Stomach (tissue), 9 donors: Measurements from ENCODE around the gene RRP9. TPM values are rescaled to one million over a fixed set of nuclear protein-coding genes. Genes with fewer than 3 reads are reported as not detected.

Source experiments
- DNase-seq, 2 donors: peaks; one replicate each; pipeline versions ENCODE4 v3.0.0 to v3.0.0-alpha.2; 2013 to 2019
- H3K27ac ChIP-seq, 5 donors: fragments of 200-600 bp in 4 of 5; sonication (generic) in 4 of 5; one replicate each; pipeline ENCODE4 v1.5.1; 2013 to 2019; ENCODE audit warnings: mild to moderate bottlenecking in 1 of 5, moderate library complexity in 1 of 5
- H3K27me3 ChIP-seq, 3 donors: fragments of 200-600 bp; sonication (generic); one replicate each; pipeline ENCODE4 v1.5.1; 2017 to 2019; ENCODE audit warnings: mixed run types in 1 of 3
- H3K36me3 ChIP-seq, 4 donors: fragments of 200-600 bp; sonication (generic); 1 replicate in 3 of 4; 2 replicates in 1 of 4; pipeline ENCODE4 v1.5.1; 2016 to 2019
- H3K4me1 ChIP-seq, 4 donors: fragments of 200-600 bp; sonication (generic); one replicate each; pipeline ENCODE4 v1.5.1; 2016 to 2019
- H3K4me3 ChIP-seq, 4 donors: fragments of 200-600 bp; sonication (generic) in 3 of 4; one replicate each; pipeline ENCODE4 v1.5.1; 2016 to 2019; ENCODE audit warnings: mild to moderate bottlenecking in 1 of 4
- H3K9me3 ChIP-seq, 4 donors: fragments of 200-600 bp; sonication (generic); one replicate each; pipeline ENCODE4 v1.5.1; 2016 to 2019
- EP300 ChIP-seq: sonication (generic); formaldehyde crosslinking; IDR thresholded peaks from one replicate; pipeline ENCODE4 v1.6.1; 2017; ENCODE audit warnings: antibody characterized with exemption
- POLR2A ChIP-seq, 4 donors: fragments of 450-650 bp; IDR thresholded peaks; one replicate each; pipeline ENCODE4 v1.6.1; 2016; ENCODE audit warnings: antibody characterized with exemption in 4 of 4, control low read depth in 2 of 4, mild to moderate bottlenecking in 1 of 4, moderate library complexity in 1 of 4
- POLR2AphosphoS5 ChIP-seq, 3 donors: sonication (generic); formaldehyde crosslinking; IDR thresholded peaks; one replicate each; pipeline ENCODE4 v1.6.1; 2016; ENCODE audit warnings: antibody characterized with exemption in 3 of 3
- WGBS, 5 donors: extraction: QIAGEN DNeasy Blood & Tissue Kit in 3 of 5; methylation state at CpG; one replicate each; pipeline versions ENCODE4 v1.1.5 to v1.1.7; 2013 to 2018; 5-methylcytosine and 5-hydroxymethylcytosine counted together
- intact Hi-C: fragments of 100-400 bp; cut with DNase I; formaldehyde crosslinking; loops from one replicate; pipeline ENCODE4 v1.15.1; 2023; ENCODE audit warnings: low total_unique reads
- polyA plus RNA-seq, 3 donors: library from polyadenylated mRNA; stranded (reverse); fragments of 200-250 nt; gene quantifications; one replicate each; pipeline ENCODE4 v1.2.3, GENCODE V29; 2013
- small RNA-seq, 4 donors: library from RNA; depleted of rRNA; stranded (forward); fragments of <200 nt; gene quantifications; one replicate each; pipeline ENCODE3, GENCODE V24; 2016
- total RNA-seq, 5 donors: library from RNA; depleted of rRNA; stranded (reverse); fragments of >200 nt; gene quantifications; one replicate each; pipeline versions ENCODE4 v1.1.0 to v1.2.3, GENCODE V29; 2014 to 2016
- TF ChIP-seq, protein P1 (sequence below), 7 experiments: fragments of 450-650 bp in 4 of 7; fragments of 200-600 bp in 3 of 7; sonication (generic) in 3 of 7; IDR thresholded peaks; one replicate each; pipeline ENCODE4 v1.5.1; 2016 to 2019; ENCODE audit warnings: antibody characterized with exemption in 7 of 7, control low read depth in 2 of 7, mild to moderate bottlenecking in 1 of 7
- donor health status: healthy with polysubstance abuse.
- donor health status: Bipolar disorder and iron deficiency.
- donor health status: healthy.

RRP9 gene
- total and polyA plus RNA-seq, 8 donors = 3.2 to 21.0 (median 13.0) TPM

DNA sequence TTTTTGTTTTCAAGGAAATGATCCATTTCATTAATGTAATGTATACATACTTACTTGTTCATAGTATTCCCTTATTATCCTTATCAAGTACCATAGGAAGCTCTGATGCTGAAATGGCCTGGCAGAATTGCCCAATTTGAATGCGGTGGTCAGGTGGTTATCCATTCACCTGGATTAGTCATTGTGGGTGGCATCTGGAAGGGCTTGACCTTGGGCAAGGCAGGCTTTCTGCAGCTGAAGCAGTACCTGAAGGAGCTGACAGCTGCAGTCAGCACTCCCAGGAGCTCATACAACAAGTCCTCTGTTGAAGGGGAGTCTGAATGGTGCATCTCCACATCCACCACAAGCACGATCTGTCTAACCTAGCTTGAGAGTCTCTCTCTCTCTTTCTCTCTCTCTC, 54.1 kb downstream of the RRP9 start:
- 56 to 84% (median 75%) methylated on average over 2 of the region's 2 CpGs for WGBS, 5 donors
- intact Hi-C loops = no loop called here
- H3K36me3 ChIP-seq = no peaks in the 10 kb centered on the region
- peak in 1 of 3 donors; percentile 36 for TF ChIP-seq POLR2AphosphoS5 (IDR thresholded peaks at IDR 0.05)
- no peak for TF ChIP-seq EP300
- no peak for TF ChIP-seq POLR2A (IDR thresholded peaks at IDR 0.05)
- no peaks in the 10 kb centered on the region for H3K9me3 ChIP-seq
- no peak overlapping the region for H3K4me3 ChIP-seq
- peak in 1 of 2 donors; percentile 50 for DNase-seq
- no peaks in the 10 kb centered on the region for H3K4me1 ChIP-seq
- no peak overlapping the region for H3K27ac ChIP-seq
- peaks cover 0 to 14% (median 0%) of the 10 kb centered on the region in 3 donors for H3K27me3 ChIP-seq

DNA sequence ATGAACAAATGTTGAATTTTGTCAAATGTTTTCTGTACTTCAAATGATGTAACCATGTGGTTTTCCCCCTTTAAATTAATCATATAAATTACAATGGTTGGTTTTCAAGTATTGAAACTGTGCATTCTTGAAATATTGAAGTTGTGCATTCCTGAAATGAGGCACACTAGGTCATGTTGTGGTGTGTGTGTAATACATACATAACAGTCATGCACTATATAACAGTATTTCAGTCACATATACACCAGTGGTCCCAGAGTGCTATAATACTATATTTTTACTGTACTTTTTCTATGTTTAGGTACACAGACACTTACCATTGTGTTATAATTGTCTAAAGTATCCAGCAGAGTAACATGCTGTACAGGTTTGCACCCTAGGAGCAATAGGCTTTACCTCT, 55.3 kb downstream of the RRP9 start:
- Histone ChIP-seq H3K27me3 (peaks cover 0 to 12% (median 0%) of the 10 kb centered on the region in 3 donors), H3K4me1 (no peaks in the 10 kb centered on the region), H3K4me3 (no peak overlapping the region), H3K9me3 (no peaks in the 10 kb centered on the region), H3K36me3 (no peaks in the 10 kb centered on the region), H3K27ac (no peak overlapping the region)
- intact Hi-C loops = no loop called here
- DNase-seq = no peak
- no peak for TF ChIP-seq EP300
- no peak for TF ChIP-seq POLR2AphosphoS5 (IDR thresholded peaks at IDR 0.05)
- TF ChIP-seq, protein P1, sequence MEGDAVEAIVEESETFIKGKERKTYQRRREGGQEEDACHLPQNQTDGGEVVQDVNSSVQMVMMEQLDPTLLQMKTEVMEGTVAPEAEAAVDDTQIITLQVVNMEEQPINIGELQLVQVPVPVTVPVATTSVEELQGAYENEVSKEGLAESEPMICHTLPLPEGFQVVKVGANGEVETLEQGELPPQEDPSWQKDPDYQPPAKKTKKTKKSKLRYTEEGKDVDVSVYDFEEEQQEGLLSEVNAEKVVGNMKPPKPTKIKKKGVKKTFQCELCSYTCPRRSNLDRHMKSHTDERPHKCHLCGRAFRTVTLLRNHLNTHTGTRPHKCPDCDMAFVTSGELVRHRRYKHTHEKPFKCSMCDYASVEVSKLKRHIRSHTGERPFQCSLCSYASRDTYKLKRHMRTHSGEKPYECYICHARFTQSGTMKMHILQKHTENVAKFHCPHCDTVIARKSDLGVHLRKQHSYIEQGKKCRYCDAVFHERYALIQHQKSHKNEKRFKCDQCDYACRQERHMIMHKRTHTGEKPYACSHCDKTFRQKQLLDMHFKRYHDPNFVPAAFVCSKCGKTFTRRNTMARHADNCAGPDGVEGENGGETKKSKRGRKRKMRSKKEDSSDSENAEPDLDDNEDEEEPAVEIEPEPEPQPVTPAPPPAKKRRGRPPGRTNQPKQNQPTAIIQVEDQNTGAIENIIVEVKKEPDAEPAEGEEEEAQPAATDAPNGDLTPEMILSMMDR (IDR thresholded peaks at IDR 0.05) = no peak
- TF ChIP-seq POLR2A (IDR thresholded peaks at IDR 0.05) = no peak

Small RNA genes within 50 kb of the gene (small RNA-seq; reads per million reads assigned to genes)
- gene AC115284.1 = 0 reads per million in 4 donors

Other genes starting within 250 kb of the RRP9 start
- under 1 TPM in 2 of 5 donors, not detected in 3; 0.37 to 0.58 TPM for gene GRM2, start 234.8 kb downstream of the RRP9 start, total RNA-seq
- under 1 TPM in 2 of 3 donors, not detected in 1; 0.06 to 0.15 TPM for gene GRM2, start 234.8 kb downstream of the RRP9 start, polyA plus RNA-seq
- not detected for gene IQCF6, start 162.7 kb downstream of the RRP9 start, total RNA-seq
- gene IQCF6, start 162.7 kb downstream of the RRP9 start, polyA plus RNA-seq = not detected
- not detected for gene IQCF2, start 80.3 kb downstream of the RRP9 start, total RNA-seq
- not detected for gene IQCF2, start 80.3 kb downstream of the RRP9 start, polyA plus RNA-seq
- not detected for gene IQCF5, start 66.3 kb downstream of the RRP9 start, total RNA-seq
- not detected for gene IQCF5, start 66.3 kb downstream of the RRP9 start, polyA plus RNA-seq
- not detected for gene IQCF1, start 38.6 kb downstream of the RRP9 start, total RNA-seq
- not detected for gene IQCF1, start 38.6 kb downstream of the RRP9 start, polyA plus RNA-seq
- 10 to 100 TPM; 14.3 to 39.7 (median 25.0) TPM for gene PARP3, start 459 bp upstream of the RRP9 start, total RNA-seq
- gene PARP3, start 459 bp upstream of the RRP9 start, polyA plus RNA-seq = 10 to 100 TPM; 10.6 to 14.0 (median 10.7) TPM
- gene GPR62, start 13.5 kb upstream of the RRP9 start, total RNA-seq = not detected
- under 1 TPM in 1 of 3 donors, not detected in 2; 0.25 TPM for gene GPR62, start 13.5 kb upstream of the RRP9 start, polyA plus RNA-seq
- 100 to 1,000 TPM in 1 of 5 donors, 10 to 100 TPM in 4; 12.5 to 122 (median 25.1) TPM for gene PCBP4, start 25.6 kb upstream of the RRP9 start, total RNA-seq
- 10 to 100 TPM; 26.5 to 54.9 (median 33.5) TPM for gene PCBP4, start 25.6 kb upstream of the RRP9 start, polyA plus RNA-seq
- 10 to 100 TPM in 4 of 5 donors, 1 to 10 TPM in 1; 2.9 to 67.4 (median 28.4) TPM for gene ABHD14B, start 32.1 kb upstream of the RRP9 start, total RNA-seq
- gene ABHD14B, start 32.1 kb upstream of the RRP9 start, polyA plus RNA-seq = 10 to 100 TPM; 48.1 to 82.9 (median 57.3) TPM
- gene ABHD14A, start 33.2 kb upstream of the RRP9 start, total RNA-seq = 10 to 100 TPM in 2 of 5 donors, 1 to 10 TPM in 1, not detected in 2; 7.0 to 17.0 (median 14.5) TPM
- 10 to 100 TPM; 12.2 to 20.8 (median 16.3) TPM for gene ABHD14A, start 33.2 kb upstream of the RRP9 start, polyA plus RNA-seq
- gene ACY1, start 41.6 kb upstream of the RRP9 start, total RNA-seq = 10 to 100 TPM in 3 of 5 donors, 1 to 10 TPM in 1, not detected in 1; 8.0 to 42.6 (median 31.5) TPM
- 10 to 100 TPM; 32.9 to 60.6 (median 41.9) TPM for gene ACY1, start 41.6 kb upstream of the RRP9 start, polyA plus RNA-seq
- 1,000 to 10,000 TPM in 1 of 5 donors, 100 to 1,000 TPM in 4; 144 to 1,657 (median 865) TPM for gene RPL29, start 54.0 kb upstream of the RRP9 start, total RNA-seq
- gene RPL29, start 54.0 kb upstream of the RRP9 start, polyA plus RNA-seq = 1,000 to 10,000 TPM; 2,501 to 3,071 (median 2,933) TPM
- 10 to 100 TPM in 1 of 5 donors, 1 to 10 TPM in 3, under 1 TPM in 1; 0.58 to 23.7 (median 4.6) TPM for gene DUSP7, start 114.7 kb upstream of the RRP9 start, total RNA-seq
- 10 to 100 TPM in 1 of 3 donors, 1 to 10 TPM in 2; 4.9 to 11.2 (median 5.1) TPM for gene DUSP7, start 114.7 kb upstream of the RRP9 start, polyA plus RNA-seq
- gene POC1A, start 212.5 kb upstream of the RRP9 start, total RNA-seq = 10 to 100 TPM in 1 of 5 donors, 1 to 10 TPM in 3, not detected in 1; 1.8 to 23.2 (median 3.5) TPM
- gene POC1A, start 212.5 kb upstream of the RRP9 start, polyA plus RNA-seq = 1 to 10 TPM; 3.0 to 4.4 (median 3.5) TPM